Measurements from ENCODE around the gene AK3. TPM values are rescaled to one million over a fixed set of nuclear protein-coding genes. Genes with fewer than 3 reads are reported as not detected.

AK3 gene
- total and polyA plus RNA-seq, 2 of the 8 experiments (the other 6 are each of a cell fraction or from before 2014, with no cell fraction given) = 8.9 to 30.0 TPM

DNA sequence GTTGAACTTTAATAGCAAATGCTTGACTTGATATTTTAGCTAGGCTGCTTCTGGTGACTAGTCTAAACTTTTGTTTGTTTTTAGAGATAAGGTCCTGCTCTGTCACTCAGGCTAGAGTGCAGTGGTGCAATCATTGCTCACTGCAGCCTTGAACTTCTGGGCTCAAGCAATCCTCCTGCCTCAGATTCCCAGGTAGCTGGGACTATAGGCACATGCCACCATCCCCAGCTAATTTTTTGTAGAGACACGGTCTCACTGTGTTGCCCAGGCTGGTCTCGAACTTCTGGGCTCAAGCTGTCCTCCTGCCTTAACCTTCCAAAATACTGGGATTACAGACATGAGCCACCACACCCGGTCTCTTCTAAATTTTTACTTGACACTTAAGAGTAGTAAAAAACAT lies 40.9 kb downstream of the AK3 start:
- WGBS, 2 experiments (ENCODE audit: extremely low coverage in 1 of 2, insufficient coverage in 1 of 2, insufficient read length in 1 of 2, insufficient replicate concordance in 2 of 2, low coverage in 1 of 2, low lambda C conversion rate in 2 of 2, missing lambda C conversion rate in 1 of 2) = 93% methylated on average over 3 of the region's 3 CpGs; no CpG with 5 or more reads in 1 of the 2 experiments
- H3K79me1 ChIP-seq (ENCODE audit: low read depth, low read length) = no peaks in the 10 kb centered on the region
- H3K4me3 ChIP-seq (ENCODE audit: extremely low read depth in 1 of 4, insufficient read depth in 2 of 4, low read depth in 3 of 4, low read length in 4 of 4) = no peak overlapping the region
- no peak overlapping the region for H4K8ac ChIP-seq (ENCODE audit: extremely low read depth, insufficient read depth, low read length)
- POLR2A ChIA-PET (ENCODE audit: partially characterized antibody) = no interaction called here
- H3K56ac ChIP-seq (replicated peaks; ENCODE audit: insufficient read length, low read depth, low read length) = no peak overlapping the region
- H3K79me2 ChIP-seq (ENCODE audit: control insufficient read depth in 1 of 2, insufficient read depth in 2 of 2, low read length in 2 of 2) = 0 out of 4 replicates have a peak, but pooled peaks cover 0 to 5% of the 10 kb centered on the region in 2 experiments
- H3K9ac ChIP-seq (replicated peaks in 1 of 4; ENCODE audit: extremely low read depth in 1 of 4, low read depth in 3 of 4, low read length in 3 of 4) = no peak overlapping the region
- no peak overlapping the region for H3K4me2 ChIP-seq (ENCODE audit: insufficient read depth in 1 of 2, low read depth in 2 of 2, low read length in 2 of 2)
- H4K5ac ChIP-seq (ENCODE audit: insufficient read length, low read depth, low read length) = no peak overlapping the region
- no peak overlapping the region for H3K27ac ChIP-seq (ENCODE audit: low read depth, low read length)
- H2BK120ac ChIP-seq (replicated peaks; ENCODE audit: low read depth, low read length) = no peak overlapping the region
- H3K36me3 ChIP-seq (ENCODE audit: control insufficient read depth in 2 of 4, insufficient read depth in 4 of 4, low read length in 3 of 4) = peaks cover 0 to 35% (median 7%) of the 10 kb centered on the region in 4 experiments; a peak in 3 of 8 replicates
- CTCF ChIA-PET (ENCODE audit: partially characterized antibody) = no interaction called here
- H2BK5ac ChIP-seq (ENCODE audit: low read depth, low read length) = no peak overlapping the region
- no peak overlapping the region for H2AFZ ChIP-seq (ENCODE audit: low read length)
- H3K23me2 ChIP-seq (ENCODE audit: low read depth, low read length) = no peaks in the 10 kb centered on the region
- H3K23ac ChIP-seq (ENCODE audit: insufficient read length) = no peak overlapping the region
- no peak for TF ChIP-seq RXRA (IDR thresholded peaks at IDR 0.05; ENCODE audit: insufficient read depth, low read depth, low read length)
- no peak for TF ChIP-seq SP4 (IDR thresholded peaks at IDR 0.05; ENCODE audit: low read length)
- no peak for TF ChIP-seq POU5F1 (IDR thresholded peaks at IDR 0.05; ENCODE audit: low read depth, low read length)
- no peak for TF ChIP-seq HDAC6 (IDR thresholded peaks at IDR 0.05; ENCODE audit: low read depth, low read length)
- no peak for TF ChIP-seq FOSL1 (IDR thresholded peaks at IDR 0.05; ENCODE audit: insufficient read depth, low read depth, low read length)
- no peak for TF ChIP-seq RNF2 (IDR thresholded peaks at IDR 0.05; ENCODE audit: borderline replicate concordance, low read depth, low read length, missing control alignments, poor library complexity, severe bottlenecking)
- no peak for TF ChIP-seq TAF7 (optimal IDR thresholded peaks at IDR 0.05; ENCODE audit: borderline replicate concordance, low read depth, low read length)
- TF ChIP-seq CHD2 (IDR thresholded peaks at IDR 0.05; ENCODE audit: low read length) = no peak
- no peak for TF ChIP-seq POLR2AphosphoS5 (IDR thresholded peaks at IDR 0.05; ENCODE audit: low read depth, low read length)
- no peak for TF ChIP-seq KDM1A (IDR thresholded peaks at IDR 0.05; ENCODE audit: borderline replicate concordance, low read length)
- TF ChIP-seq NANOG (IDR thresholded peaks at IDR 0.05; ENCODE audit: insufficient read depth, low read depth, low read length, poor library complexity, severe bottlenecking) = no peak
- no peak for TF ChIP-seq GABPA (IDR thresholded peaks at IDR 0.05; ENCODE audit: borderline replicate concordance, insufficient read depth, low read length)
- TF ChIP-seq YY1 (IDR thresholded peaks at IDR 0.05; ENCODE audit: low read depth, low read length) = no peak
- no peak overlapping the region for H4K91ac ChIP-seq (replicated peaks; ENCODE audit: insufficient read length, low read length)
- no peaks in the 10 kb centered on the region for H4K20me1 ChIP-seq (replicated peaks in 1 of 2; ENCODE audit: control insufficient read depth in 1 of 2, insufficient read depth in 2 of 2, low read length in 2 of 2)
- no peaks in the 10 kb centered on the region for H3K4me1 ChIP-seq (replicated peaks in 1 of 4; ENCODE audit: control insufficient read depth in 3 of 4, insufficient read depth in 4 of 4, low read length in 3 of 4)
- no peak overlapping the region for H3K14ac ChIP-seq (ENCODE audit: insufficient read length)
- no peak overlapping the region for H2BK20ac ChIP-seq (ENCODE audit: low read length)
- H3K18ac ChIP-seq (ENCODE audit: extremely low read depth, low read length) = no peak overlapping the region
- no peak overlapping the region for H2BK15ac ChIP-seq (ENCODE audit: low read length)
- FAIRE-seq (no peak), DNase-seq (ENCODE audit: low read depth in 1 of 2, low spot score in 2 of 2) (no peak)
- H3K4ac ChIP-seq (replicated peaks; ENCODE audit: insufficient read length, low read depth, low read length) = no peak overlapping the region
- no peak overlapping the region for H2BK12ac ChIP-seq (ENCODE audit: low read depth, low read length)
- no peaks in the 10 kb centered on the region for H3K27me3 ChIP-seq (replicated peaks in 1 of 4; ENCODE audit: control insufficient read depth in 3 of 4, extremely low read depth in 1 of 4, insufficient read depth in 3 of 4, low read length in 3 of 4)
- H3K9me3 ChIP-seq (ENCODE audit: insufficient read depth in 2 of 2, low read depth in 1 of 2, low read length in 1 of 2) = no peaks in the 10 kb centered on the region
- no peak overlapping the region for H2AK5ac ChIP-seq (ENCODE audit: low read depth, low read length)

Data from H1 (cell line).